GM18526 (cell line): Measurements from ENCODE around the gene USH2A.

ENCODE experiments used
- POLR2A ChIP-seq: IDR thresholded peaks from 3 replicates; pipeline ENCODE4 v1.6.1; 2011; ENCODE audit not compliant: insufficient read length; ENCODE audit errors: extremely low read depth

The USH2A gene, protein sequence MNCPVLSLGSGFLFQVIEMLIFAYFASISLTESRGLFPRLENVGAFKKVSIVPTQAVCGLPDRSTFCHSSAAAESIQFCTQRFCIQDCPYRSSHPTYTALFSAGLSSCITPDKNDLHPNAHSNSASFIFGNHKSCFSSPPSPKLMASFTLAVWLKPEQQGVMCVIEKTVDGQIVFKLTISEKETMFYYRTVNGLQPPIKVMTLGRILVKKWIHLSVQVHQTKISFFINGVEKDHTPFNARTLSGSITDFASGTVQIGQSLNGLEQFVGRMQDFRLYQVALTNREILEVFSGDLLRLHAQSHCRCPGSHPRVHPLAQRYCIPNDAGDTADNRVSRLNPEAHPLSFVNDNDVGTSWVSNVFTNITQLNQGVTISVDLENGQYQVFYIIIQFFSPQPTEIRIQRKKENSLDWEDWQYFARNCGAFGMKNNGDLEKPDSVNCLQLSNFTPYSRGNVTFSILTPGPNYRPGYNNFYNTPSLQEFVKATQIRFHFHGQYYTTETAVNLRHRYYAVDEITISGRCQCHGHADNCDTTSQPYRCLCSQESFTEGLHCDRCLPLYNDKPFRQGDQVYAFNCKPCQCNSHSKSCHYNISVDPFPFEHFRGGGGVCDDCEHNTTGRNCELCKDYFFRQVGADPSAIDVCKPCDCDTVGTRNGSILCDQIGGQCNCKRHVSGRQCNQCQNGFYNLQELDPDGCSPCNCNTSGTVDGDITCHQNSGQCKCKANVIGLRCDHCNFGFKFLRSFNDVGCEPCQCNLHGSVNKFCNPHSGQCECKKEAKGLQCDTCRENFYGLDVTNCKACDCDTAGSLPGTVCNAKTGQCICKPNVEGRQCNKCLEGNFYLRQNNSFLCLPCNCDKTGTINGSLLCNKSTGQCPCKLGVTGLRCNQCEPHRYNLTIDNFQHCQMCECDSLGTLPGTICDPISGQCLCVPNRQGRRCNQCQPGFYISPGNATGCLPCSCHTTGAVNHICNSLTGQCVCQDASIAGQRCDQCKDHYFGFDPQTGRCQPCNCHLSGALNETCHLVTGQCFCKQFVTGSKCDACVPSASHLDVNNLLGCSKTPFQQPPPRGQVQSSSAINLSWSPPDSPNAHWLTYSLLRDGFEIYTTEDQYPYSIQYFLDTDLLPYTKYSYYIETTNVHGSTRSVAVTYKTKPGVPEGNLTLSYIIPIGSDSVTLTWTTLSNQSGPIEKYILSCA (N-terminal part only)

DNA sequence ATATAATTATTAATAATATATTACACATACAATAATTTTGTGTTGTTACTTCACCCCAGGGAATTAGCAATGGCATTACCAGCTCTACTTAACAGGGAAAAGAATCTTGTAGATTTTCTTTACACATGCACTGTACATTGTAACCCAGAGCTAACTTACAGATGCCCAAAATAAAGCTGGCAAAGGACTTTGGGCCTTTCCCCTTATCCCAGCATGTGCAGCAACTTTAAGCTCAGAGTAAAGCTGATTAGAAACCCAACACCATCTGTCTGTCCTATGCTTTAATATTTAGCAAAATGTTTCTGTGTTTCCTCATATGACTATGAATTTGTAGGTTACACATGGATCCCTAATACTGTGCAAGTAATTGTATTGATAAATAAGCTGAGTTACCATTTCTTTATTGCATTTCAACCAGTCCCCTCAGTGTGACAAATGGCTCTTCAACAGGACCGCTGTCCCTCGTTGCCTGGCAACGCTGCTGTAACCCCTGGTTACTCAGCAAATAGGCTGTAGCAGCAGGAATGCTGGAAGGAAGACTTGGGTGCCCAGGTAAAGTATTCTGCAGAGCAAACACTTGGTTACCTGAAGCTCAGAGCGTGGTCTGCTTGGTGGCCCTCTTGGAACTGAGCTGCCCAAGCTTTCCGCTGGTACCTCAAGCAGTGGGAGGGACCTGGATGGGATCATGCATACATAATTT is at the start of gene USH2A:
TSS of gene USH2A (minus strand) at position 628 of the 700 bp plus-strand sequence. CDS start 1,112 bp downstream, outside the sequence.
- TF ChIP-seq POLR2A, result no peak

DNA sequence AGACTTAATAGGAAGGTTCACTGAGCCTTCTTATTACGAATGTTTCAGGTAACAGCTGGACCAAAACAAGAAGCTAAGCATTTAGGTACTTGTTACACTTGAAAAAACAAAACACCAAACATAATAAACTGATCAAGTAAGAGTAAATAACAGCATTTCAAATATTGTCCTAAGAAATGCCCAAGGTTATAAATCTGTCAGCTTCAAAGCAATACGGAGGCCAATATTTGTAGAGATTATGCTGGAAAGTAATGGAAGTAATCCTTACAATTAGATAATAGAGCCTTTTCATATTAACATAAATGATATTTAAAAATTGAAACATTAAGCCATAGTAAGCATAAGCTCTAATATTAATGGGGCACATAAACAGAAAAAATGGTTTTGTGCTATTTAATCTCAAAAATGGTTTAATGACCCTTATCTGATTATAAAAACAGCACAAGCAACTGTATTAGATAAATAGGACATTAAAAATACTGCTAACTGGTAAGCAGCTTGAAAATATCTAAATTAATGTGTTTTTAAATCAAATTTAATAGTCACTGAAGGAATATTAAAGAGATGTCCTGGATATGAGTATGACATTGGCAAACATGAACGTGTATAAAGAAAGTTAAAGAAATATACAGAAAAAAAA is 43.0 kb upstream of the USH2A start:
- no peak for TF ChIP-seq POLR2A

DNA sequence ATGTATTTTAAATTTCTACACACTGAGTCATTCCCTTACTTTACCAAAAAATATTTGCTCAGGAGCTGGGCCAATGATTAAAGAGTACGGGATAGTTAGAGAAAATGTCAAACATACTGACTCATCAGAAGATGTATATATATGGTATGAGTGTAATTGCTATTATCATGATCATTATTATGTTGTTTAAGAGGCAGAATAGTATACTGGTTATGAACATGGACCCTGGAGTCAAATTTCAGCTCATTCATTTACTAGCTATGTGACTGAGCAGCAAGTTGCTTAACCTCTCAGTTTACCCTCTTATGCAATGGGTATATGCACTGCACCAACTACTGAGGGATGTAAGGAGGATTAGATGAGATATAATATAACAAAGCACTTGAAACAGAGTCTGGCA is 41.2 kb upstream of the USH2A start:
- TF ChIP-seq POLR2A, result no peak

DNA sequence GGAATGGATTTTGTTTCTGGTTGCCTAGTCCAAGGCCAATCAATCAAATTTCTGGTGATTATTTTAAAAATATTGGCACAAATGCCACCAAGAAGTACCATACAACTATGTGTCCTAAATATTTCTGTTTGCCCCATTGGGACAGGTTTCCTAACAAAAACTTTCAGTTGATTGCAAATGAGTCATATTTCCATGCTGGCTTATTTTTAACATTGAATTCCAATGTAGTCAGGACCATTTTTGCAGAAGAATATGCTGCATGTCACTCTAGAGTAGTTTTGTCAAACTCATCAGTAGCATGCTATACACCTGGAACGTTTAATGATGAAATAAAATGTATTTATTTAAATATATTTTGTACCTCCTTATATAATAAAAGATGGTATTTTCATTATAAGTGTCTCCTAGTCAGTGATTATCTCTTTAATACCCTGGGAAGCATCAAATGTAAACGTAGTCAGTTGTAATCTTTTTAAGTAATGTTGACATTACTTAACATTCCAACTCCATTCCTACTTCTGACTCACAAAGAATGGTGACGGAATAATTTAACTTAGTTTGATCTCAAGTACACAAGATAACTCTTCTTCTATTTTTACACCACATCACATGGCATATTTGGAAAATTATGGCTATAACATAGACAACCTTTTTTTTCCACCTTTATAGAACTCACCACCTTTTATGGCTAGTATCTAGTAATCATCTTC is 39.0 kb upstream of the USH2A start:
- TF ChIP-seq POLR2A, result no peak

DNA sequence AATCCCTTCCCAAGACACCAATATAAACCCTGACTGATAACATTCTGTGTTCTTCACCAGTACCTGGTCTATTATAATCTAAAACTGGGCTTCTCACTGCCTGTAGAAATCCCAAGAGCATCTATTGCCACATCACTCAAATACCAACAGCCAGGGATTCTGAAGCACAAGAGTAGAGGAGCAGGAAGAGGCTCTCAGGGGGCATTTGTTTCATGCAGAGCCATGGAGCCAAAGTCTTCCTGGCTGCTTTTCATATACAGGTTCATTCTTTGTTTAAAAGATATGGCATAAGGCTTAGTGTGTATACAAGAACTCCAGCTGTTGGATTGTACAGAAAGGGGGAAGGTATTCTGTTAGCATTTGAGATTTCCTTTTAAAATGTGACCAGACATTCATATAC is 38.2 kb upstream of the USH2A start:
- no peak for TF ChIP-seq POLR2A

DNA sequence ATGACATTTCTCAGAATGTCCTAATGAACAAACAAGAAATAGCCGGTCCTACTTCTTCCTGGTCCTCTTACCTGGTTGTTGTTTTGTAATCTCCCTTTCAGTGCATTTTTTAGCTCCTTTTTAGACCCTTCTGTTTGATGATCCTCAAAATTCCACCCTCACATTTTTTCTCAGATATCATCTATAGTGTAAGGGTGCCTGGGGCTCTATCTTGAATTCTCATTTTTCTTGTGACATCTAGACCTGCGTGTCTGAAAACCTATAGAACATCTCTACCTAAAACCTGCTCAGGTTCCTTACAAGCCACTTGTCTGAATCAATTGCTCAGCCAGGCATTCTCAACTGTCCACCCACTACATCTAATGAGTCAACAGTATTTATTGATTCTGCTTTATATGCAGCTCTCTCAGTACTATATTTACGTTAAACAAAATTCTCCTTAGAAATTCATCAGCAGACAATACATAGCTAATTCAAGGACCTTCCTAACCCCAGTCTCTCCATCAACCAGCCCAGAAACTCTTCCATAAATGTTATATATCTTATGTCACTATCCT is 36.5 kb upstream of the USH2A start:
- no peak for TF ChIP-seq POLR2A

DNA sequence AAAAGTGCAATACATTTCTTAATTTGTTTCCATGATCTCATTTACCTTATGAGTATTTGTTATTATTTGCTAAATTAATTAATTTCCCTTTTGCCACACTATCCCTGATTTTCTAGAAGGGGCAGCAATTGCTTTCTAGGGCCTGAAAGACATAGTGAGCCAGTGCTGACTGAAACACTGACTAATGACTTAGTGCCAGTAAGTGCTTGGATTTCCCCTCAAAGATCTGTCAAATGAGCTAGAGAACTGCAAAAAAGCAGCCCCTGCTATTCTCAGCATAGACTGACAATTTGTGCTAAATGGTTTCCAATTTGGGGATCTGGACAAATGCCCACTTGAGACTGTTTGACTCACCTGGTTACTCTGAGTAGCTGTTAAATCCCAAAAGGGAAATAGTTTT is 35.6 kb upstream of the USH2A start:
- TF ChIP-seq POLR2A, result no peak

DNA sequence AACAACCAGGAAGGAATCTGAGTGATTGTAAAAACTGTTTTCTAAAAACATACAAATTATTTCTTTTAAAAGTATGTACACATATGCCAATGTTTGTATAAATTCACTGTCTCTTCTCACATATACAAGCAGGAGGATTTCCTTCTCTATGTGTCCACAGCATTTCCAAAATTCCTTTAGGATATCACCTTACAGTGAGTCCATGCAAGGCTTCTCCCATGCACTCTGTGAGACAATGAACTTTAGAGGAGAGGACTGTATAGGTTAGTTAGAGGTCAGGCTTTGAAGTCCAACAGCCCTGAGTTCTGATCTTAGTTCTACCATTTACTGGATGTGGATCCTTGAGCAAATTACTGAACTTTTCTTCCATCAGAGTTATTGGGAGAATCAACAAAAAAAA is 34.1 kb upstream of the USH2A start:
- no peak for TF ChIP-seq POLR2A

DNA sequence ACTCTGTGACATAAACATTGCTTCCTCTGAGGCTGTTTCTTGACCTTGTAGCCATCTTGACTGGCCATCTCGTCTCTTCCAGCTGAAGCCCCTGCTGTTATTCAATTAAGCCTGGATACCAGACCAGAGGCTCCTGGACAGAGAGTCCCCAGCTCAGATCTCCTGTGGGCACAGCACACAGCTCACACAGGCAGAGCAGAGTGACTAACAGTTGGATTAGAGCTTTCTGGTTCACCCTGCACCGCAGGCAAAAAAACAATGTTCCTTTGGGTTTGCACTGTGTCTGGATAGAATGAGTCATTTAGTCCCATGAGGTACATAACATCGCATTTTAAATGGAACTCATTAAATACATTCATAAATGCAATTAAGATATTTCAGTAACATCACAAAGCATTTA is 33.4 kb upstream of the USH2A start:
- TF ChIP-seq POLR2A, result no peak

DNA sequence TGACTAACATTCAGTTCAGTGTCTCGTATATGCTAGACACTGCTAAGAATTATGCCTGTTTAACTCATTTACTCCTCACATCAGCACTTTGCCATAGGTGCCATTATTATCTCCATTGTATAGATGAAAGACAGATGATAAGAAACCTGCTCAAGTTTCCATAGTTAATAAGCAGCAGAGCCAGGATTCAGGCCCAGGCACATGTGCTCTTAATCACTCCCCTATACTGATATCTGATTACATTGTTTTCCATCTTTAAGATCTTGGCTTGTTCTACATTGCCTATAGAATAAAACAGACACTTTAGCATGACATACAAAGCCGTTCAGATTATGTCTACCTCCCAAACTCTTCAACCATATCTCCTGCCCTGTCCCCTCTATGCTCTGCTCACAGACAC is 30.5 kb upstream of the USH2A start:
- no peak for TF ChIP-seq POLR2A

DNA sequence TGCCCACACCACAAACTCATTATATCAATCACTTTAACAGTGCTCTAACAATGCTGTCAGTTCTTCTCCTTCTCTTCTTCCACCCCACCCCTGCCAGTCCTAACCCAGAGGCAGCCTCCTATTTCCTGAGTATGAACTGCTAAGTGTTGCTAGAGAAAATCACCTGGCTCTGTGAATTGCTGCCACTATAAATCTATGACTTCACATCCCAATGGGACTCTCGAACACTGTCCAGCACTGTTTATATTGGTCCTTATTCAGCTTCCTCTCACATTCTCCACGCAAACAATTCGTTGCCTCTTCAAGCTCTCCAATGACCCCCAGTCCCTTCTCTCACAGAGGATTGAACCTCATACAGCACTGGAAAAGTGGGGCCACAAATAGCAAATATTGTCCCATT is 27.0 kb upstream of the USH2A start:
- TF ChIP-seq POLR2A, result no peak

DNA sequence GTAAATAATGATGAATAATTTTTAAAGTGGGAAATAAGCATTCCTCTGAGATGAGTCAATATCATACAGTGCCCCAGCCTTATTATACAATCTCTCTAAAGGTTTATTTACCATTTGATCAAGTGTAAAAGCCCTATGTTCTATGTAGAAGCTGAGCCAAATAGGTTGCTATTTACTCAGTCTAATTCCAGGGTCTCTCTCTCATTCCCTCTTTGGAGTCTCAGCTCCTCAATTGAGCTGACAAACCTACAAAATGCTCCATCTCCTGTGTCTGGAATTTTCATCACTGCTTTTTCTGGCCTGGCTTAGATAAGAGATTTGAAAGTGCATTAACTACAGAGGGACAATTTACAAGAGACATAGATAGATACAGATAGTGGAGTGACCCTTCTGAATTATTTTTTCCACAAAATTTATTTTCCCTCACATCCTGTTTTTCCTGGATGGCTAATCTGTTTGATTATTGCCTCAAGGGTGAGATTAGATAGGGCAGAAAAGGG is 24.8 kb upstream of the USH2A start:
- no peak for TF ChIP-seq POLR2A

DNA sequence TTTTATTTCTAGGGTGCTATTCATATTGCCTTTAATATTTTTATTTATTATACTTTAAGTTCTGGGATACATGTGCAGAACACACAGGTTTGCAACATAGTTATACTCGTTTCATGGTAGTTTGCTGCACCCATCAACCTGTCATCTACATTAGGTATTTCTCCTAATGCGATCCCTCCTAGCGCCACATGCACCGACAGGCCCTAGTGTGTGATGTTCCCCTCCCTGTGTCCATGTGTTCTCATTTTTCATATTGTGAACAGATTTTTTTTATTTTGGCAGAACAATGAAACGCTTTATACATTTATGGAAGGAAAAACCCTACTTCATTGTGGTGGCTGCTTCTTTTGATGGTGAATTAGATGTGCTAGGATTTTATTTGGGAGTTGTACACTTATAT is 14.4 kb upstream of the USH2A start:
- no peak for TF ChIP-seq POLR2A
